Hematopoietic multipotent progenitor cell (in vitro differentiated cells): ENCODE measurements around the gene LYPD6B. TPM values are rescaled to one million over a fixed set of nuclear protein-coding genes. Genes with fewer than 3 reads are reported as not detected.
"Not testable (repeated sequence)": the region's sequence is repeated elsewhere in the genome, so short reads cannot be mapped to it uniquely, and the experiment has no call there.

Experiments used
- DNase-seq, 3 donors: peaks; one replicate each; pipeline ENCODE4 v3.0.0-alpha.2; 2011 to 2015; ENCODE audit warnings: low read depth in 2 of 3, low spot score in 2 of 3
- total RNA-seq: library from RNA; depleted of rRNA; stranded (reverse); fragments of >200 nt; gene quantifications from one replicate; pipeline ENCODE4 v1.2.3, GENCODE V29; 2012

LYPD6B gene
- total RNA-seq, 1 donor = 0.81 TPM

DNA sequence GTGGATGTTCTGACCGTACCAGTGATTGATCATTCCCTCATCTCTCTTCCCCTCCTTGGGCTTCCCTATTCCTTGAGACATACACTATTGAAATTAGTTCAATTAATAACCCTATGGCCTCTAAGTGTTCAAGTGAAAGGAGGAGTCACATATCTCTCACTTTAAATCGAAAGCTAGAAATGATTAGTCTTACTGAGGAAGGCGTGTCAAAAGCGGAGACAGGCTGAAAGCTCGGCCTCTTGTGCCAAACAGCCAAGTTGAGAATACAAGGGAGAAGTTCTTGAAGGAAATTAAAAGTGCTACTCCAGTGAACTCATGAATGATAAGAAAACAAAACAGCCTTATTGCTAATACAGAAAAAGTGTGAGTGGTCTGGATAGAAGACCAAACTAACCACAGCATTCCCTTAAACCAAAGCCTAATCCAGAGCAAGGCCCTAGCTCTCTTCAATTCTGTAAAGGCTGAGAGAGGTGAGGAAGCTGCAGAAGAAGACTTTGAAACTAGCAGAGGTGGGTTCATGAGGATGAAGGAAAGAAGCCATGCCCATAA is 147.5 kb downstream of the LYPD6B start:
- no peak for DNase-seq

DNA sequence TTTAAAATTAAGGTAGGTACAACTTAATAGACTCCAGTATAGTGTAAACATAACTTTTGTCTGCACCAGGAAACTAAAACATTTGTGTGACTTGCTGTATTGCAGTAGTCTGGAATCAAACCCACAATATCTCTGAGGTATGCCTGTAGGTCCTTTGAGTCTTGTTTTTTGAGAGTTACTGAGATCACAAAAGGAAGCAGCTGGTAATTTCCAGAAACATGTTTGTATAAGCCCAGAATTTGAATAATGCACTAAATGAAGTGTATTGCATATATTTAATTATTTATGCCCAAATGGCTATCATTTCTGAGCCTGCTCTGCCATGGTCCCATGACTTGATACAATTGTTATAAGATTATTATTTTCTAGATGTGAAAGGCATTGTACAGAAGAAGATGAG is 148.6 kb downstream of the LYPD6B start:
- DNase-seq = no peak

DNA sequence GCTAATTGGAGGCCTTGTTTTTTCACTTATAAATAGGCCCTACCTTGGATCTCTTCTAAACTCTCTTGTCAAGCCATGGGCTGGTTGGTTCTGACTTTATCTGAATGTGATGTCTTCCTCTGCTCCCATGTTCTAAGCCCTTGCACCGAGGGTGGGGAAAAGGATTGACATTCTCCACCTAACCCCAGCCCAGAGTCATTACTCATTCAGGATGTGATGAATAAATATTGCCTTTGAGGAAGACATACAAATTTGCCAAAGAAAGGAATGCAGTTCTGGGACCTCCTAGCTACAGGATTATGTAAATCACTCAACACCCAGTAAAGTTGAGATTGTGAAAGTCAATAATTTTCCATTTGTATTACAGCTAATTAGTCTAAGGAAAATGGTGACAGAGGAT is 149.8 kb downstream of the LYPD6B start:
- DNase-seq = no peak

DNA sequence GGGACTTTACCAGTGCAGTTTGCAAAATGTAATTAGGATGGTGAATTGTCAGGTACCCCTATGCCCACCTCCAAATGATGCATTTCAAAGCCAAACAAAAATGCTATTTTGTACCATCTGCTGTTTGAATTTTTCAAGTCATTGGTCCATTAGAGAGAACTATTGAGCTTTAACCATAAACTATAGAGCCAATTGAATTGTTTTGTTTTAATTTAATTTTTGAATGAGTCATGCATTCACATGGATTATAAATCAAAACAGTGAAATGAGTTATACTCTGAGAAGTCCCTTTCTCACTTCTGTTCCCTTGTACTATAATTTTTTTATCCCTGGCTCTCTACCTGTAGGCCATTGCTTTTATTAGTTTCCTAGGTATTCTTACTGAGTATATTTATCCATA is 151.3 kb downstream of the LYPD6B start:
- no peak for DNase-seq

DNA sequence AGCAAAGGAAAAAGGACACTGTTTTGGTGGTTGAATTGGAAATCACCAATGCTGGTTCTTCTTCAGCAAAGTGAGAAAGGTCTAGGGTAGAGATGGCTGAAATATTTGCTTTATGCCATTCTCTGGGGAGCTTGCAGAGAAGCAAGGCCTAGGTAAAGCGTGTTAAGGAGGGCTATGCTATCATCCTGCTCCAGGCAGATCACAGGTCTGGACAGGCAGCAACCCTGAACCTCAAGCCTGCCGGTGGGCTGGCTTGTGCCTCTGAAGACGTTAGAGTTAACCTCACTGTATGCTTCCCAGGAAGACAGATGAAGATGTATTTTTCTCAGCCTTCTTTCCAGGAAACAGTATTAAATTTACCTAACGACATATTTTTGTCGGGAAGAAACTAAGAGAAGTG is 153.4 kb downstream of the LYPD6B start:
- DNase-seq = no peak

DNA sequence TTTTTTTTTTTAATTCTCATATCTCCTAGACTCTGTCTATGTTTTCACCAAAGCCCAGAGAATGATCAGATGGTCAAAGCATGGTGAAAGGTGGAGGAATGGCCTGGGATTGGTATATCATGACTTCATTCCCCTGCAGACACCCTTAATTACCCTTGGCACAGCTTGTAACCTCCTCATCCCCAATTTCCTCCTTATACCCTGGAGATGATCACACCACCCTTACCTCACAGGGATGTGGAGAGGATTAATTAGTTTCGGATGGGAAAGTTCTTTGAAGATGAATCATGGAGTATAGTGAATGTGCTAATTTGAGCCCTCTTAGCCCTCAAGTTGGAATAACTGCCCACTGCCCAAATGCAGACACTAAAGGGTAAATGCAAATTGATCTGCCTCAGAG is 153.9 kb downstream of the LYPD6B start:
- DNase-seq = no peak

DNA sequence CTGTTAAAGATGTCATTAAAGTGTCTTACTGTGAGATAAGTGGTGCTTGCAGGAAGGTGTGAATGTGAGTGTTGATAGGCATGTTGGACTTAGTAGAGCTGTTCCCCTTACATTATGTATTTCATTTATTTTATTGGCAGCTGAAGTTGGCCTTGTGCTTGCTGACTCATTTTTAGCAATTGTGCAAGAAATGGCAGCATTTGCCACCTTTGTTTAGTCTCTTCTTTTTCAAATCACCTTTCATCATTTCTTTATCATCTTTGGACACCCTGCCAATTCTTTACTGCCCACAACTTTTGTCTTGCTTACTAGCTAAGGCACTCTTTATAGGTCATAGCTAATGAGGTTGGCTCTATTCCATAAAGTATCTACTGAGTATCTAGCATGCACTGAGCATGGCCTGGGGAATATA is 161.6 kb downstream of the LYPD6B start:
- no peak for DNase-seq

DNA sequence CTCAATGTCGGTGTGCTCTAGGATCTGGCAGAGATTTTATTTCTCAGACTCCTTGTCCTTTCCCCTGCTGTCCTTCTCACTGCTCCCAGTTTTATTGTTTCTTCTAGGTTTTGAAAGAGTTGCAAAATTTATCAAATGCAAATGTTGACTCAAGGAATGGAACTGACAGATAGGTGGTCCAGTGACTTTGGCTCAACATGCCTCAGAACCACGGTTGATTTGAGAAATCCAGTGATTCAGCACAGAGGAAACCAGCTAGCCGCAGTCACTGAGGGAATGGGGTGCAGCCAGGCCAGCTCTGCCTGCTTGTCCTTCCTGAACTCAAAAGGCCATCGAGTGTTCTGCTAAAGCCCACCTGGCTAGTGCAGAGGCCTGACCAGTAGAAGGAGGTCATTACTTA is 166.2 kb downstream of the LYPD6B start:
- DNase-seq = no peak

DNA sequence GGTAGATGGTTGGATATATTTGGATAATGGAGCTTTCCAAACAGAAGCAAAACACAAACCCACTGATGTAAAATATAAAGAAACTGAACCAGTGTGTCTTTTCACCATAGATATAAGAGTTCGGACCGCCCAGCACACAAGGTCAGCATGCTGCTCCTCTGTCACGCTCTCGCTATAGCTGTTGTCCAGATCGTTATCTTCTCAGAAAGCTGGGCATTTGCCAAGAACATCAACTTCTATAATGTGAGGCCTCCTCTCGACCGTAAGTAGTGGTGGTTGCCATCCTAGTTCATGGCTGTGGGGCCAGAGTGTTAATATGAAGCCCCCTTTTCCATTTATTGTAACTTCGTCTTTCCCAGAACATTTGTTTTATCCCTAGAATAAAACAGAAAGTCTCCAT is 166.6 kb downstream of the LYPD6B start:
- DNase-seq = no peak

DNA sequence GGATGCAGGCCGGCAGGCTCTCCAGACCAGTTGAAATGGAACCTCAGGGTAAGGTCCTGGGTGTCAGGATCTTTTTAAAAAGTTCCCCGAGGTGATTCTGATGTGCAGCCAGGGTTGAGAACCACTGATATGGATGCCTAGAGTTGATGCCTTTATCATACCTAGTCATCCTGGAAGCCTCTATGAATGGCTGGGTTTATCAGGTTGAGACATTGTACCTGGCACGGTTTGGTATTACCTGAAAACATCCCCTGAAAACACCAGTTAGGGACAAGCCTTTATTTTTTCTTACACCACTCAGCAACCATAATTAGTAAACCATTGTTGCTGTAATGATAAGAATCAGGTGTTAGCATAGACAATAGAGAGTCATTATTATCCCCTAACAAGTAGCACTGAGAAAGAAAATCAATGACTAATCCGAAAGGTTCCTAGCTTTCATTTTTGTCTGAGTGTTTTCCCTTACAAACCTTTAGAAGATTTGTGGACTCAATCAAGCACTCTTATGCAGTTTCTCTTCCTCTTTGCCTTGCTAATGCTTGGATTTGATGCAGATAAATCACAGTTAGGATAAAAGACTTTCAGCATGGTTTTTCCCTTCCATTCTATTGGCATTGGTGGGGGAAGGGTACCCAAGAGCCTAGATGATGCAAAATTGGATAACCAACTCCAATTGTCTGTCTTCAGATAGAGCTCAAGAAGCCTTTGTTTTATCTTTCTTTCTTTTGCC is 175.4 kb downstream of the LYPD6B start:
- no peak for DNase-seq

DNA sequence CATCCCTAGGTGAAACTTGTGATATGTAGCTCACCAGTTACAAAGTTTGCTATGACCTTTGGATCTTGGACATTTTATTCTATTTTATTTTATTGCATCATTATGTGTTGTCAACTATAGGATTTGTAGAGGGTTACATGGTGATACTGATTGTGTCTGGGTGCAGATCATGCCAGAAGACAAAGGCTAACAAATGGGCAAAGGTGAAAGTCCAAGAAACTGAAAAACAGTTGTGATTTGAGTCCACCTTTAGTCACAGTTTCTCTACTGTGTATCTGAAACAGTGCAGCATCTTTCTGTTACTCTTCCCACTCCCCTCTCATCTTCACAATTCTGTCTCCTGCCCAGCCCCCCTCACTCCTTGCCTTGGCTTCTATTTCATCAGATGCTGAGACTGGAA is 180.0 kb downstream of the LYPD6B start:
- DNase-seq = no peak

DNA sequence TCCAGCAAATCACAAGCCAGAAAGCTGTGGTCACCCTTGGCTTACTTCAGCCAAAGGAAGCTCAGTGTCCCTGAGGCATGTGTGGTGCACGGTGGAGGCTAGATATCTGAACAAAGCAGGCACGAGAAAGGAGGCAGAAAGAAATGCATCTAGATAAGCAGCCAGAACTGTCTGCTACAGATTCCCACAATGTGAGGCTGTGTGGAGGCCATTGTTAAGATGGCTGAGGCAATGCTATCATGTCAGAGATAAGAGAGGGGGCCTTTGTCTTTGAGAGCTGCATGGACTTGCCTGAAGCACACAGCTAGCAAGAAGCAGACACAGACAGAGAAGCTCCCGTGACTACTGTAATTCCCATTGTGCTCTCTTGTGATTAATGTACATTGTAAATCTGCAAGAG is 181.4 kb downstream of the LYPD6B start:
- peak in 2 of 3 donors; percentile 6 to 7 for DNase-seq

DNA sequence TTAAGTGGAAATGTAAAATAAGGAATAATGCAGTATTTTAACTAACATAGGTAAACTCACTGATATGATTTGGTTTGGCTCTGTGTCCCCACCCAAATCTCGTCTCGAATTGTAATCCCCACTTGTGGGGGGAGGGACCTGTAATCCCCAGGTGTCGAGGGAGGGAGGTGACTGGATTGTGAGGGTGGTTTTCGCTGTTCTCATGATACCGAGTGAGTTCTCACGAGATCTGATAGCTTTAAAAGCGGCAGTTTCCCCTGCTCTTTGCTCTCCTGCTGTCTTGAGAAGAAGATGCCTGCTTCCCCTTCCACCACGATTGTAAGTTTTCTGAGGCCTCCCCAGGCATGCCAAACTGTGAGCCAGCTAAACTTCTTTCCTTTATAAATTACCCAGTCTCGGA is 182.5 kb downstream of the LYPD6B start:
- no peak for DNase-seq

DNA sequence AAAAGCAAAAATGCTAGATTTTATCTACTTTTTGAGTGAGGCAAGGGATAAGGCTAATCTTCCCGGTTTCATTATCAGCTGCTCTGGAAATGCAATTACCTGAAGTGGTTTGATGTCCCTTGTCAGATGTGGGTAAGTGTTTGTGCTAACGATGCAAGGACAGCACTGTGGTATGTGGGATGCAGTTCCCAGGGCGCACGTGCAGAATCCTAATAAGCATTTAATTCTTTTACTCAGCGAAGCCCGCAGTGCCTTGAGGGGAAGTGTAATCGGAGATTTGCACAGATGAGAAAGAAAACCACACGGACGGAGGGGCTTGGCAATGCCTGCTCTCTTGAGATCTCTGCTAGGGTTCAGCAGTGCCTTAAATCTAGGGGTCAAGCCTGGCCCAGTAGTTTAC is 183.4 kb downstream of the LYPD6B start:
- no peak for DNase-seq

DNA sequence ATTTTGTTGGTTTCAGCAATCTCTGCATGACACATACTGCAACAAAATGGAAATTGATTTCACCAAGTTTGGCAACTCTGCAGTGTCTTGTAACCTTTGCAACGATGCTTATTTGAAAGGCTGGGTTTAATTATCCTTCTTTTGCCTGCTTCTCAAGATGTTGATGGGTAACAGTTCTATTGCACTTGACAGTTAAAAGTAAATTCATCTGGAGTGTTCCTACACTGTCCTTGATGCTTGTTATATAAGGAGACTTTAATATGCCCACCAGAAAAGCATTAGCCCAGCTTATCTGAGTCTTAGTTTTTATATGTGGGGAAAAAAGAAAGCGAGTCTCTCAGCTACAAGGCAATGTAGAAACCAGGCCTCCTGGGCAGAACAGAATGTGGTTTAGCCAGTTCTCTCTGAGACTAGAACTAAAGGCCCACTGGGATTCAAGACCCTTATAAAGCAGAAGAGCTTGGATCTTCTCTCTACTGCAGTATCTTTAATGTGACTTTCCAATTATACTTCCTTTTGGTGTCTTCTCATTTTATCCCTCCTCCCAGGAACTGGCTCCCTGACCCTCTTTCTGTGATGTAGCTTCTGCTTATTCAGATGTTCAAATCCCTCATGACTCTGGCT is 185.1 kb downstream of the LYPD6B start:
- DNase-seq = no peak

DNA sequence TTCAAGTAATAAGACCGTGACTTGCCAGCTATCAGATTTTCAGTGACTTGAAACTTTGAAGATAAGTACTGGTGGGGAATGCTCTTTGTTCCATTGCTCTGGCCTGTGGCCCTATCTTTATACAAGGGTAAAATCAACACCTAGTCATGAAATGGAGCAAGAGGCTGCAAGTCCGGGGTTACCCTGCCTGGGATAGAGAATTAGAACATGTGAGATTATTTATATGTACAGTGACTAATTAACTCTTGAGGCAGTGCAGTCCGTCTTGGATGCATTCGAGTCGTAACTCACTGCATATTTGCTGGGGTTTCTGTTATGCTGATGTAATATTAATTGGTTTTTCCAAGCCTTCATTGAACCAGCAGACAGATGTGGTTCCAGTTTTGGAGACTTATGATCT is 186.0 kb downstream of the LYPD6B start:
- no peak for DNase-seq

DNA sequence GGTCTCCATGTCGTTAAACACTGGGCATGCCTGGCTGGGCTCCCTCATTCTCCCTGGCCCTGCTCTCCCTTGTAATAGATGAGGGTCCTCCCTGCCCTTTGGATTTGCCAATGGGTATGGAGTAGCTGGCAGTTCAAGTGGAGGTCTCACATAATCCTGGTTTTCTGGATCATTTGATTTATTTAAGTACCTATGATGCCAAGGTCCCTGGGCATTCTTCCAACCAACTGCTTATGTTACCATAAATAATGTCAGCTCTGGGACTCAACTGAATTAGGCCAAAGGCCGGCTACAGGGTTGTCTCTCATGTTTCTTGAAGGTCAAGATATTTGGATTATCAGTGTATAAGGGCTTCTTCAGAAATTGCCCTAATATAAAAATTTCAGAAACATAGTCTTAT is 186.9 kb downstream of the LYPD6B start:
- no peak for DNase-seq

DNA sequence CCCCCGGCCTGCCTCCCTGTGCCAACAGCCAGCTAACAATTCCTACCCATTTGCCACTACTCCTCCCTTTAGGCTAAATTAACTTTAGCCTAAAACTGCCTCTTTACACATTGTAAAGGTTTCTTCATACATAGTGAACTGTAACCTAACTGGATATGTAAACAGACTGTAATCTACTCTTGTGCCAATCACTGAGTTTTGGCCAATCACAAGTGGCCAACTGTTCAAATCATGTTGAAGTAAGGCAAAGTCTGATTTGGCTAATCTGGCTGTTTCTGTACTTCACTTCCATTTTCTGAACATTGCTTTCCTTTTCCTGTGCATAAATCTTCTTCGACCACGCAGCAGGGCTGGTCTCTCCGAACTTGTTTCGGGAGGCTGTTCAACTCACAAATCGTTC is 188.3 kb downstream of the LYPD6B start:
- DNase-seq = peak in 2 of 3 donors; percentile 5 to 31

DNA sequence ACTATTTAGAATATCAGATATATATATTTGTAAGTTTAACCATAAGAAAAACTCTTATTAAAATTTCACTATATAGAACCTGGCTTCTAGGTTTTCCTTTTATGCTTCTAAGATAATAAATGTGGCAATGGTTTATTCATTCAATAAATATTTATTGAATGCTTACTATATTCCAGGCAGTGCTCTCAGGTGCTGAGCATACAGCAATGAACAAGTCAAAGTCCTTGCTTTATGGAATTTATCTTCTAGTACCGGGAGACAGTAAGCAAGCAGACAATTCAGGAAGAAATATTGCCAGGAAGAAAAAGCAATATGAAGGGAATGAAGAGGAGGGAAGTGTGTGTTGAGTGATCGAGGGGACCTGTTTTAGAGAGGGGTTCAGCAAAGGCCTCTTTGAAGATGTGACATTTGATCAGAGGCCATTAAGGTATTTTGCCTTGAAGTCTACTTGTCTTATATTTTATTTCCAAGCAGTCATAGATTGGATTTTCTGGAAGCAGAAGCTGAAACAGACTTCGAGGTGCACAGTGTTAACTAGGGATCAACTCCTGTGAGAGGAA is 197.4 kb downstream of the LYPD6B start:
- DNase-seq = no peak

DNA sequence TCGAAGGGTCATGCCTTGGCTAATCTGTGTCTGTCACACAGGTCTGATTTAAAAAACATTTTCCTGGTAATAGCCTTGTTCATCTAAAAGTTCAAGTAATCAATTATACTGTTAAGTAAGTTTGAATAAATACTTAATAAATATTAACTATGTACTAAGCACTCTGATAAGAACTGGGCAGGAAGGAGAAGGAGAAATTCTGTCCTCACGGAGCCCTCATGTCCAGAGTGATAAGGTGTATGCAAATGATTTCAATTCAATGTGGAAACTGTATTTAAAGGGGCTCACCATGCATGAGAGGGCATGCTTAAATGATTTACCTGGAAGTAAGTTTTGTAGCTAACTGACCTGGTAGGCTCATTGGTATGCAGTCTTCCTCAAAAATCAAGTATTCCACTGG is 197.9 kb downstream of the LYPD6B start:
- no peak for DNase-seq

DNA sequence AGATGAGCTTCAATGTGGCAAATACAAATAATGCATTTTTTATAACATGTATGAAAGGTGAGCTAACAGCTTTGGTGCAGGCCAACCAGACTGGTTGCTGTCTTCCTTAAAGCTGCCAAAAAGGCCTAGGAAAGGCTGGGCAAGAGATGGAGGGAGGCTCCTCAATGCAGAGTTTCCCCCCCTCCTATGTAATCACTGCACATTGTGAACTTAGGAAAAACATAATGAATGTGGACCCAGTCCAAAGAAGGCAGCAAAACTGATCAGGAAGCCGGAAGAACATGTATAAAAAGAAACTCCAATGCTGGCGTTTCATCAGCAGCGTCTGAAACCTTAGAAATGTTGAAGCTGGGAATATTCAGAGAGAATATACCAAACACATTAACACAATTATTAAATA is 207.7 kb downstream of the LYPD6B start:
- DNase-seq = no peak

DNA sequence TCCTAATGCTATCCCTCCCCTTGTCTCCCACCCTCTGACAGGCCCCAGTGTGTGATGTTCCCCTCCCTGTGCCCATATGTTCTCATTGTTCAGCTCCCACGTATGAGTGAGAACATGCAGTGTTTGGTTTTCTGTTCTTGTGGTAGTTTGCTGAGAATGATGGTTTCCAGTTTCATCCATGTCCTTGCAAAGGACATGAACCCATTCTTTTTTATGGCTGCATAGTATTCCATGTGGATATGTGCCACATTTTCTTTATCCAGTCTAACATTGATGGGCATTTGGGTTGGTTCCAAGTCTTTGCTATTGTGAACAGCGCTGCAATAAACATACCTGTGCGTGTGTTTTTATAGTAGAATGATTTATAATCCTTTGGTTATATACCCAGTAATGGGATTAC is 212.9 kb downstream of the LYPD6B start:
- DNase-seq = not testable (repeated sequence)
